Kidney (tissue), 14 donors: Measurements from ENCODE around the gene GBGT1. TPM values are rescaled to one million over a fixed set of nuclear protein-coding genes. Genes with fewer than 3 reads are reported as not detected.

Source experiments
- DNase-seq, 5 donors: peaks; one replicate each; pipeline ENCODE4 v3.0.0-alpha.2; 2013 to 2020
- FAIRE-seq: peaks from 2 replicates; lab custom pipeline; 2012; peaks lifted over from hg19 to GRCh38; lab: Jason Lieb, UNC
- H3K27ac ChIP-seq, 2 donors: one replicate each; pipeline ENCODE4 v1.7.0; 2013; ENCODE audit warnings: low read depth in 2 of 2, low read length in 2 of 2, inconsistent platforms in 1 of 2
- H3K27me3 ChIP-seq: one replicate; pipeline ENCODE4 v1.7.1; 2013; ENCODE audit warnings: low read length, inconsistent platforms; ENCODE audit not compliant: control insufficient read depth, insufficient read depth
- H3K36me3 ChIP-seq, 3 donors: one replicate each; pipeline versions ENCODE4 v1.7.0 to v1.7.1; 2013; ENCODE audit warnings: low read length in 3 of 3, control low read depth in 1 of 3, inconsistent platforms in 1 of 3; ENCODE audit not compliant: insufficient read depth in 3 of 3, control insufficient read depth in 2 of 3
- H3K4me1 ChIP-seq, 3 donors: one replicate each; pipeline versions ENCODE4 v1.7.0 to v1.7.1; 2013; ENCODE audit warnings: low read length in 3 of 3, inconsistent platforms in 1 of 3, low read depth in 1 of 3; ENCODE audit not compliant: control insufficient read depth in 2 of 3, insufficient read depth in 2 of 3
- H3K4me3 ChIP-seq, 3 donors: one replicate each; pipeline versions ENCODE4 v1.7.0 to v1.8.1; 2013; ENCODE audit warnings: low read length in 3 of 3, control low read depth in 1 of 3, inconsistent platforms in 1 of 3
- H3K9ac ChIP-seq, 3 donors: one replicate each; pipeline versions ENCODE4 v1.7.0 to v1.7.1; 2013; ENCODE audit warnings: low read length in 3 of 3, control low read depth in 1 of 3, inconsistent platforms in 1 of 3
- H3K9me3 ChIP-seq, 3 donors: one replicate each; pipeline versions ENCODE4 v1.7.0 to v1.7.1; 2013; ENCODE audit warnings: low read length in 3 of 3, control low read depth in 1 of 3, inconsistent platforms in 1 of 3; ENCODE audit not compliant: control insufficient read depth in 2 of 3, insufficient read depth in 1 of 3
- CTCF ChIP-seq: IDR thresholded peaks from 3 replicates; pipeline ENCODE4 v1.5.1; 2012; ENCODE audit warnings: mild to moderate bottlenecking, moderate library complexity, borderline replicate concordance; ENCODE audit not compliant: insufficient read depth; ENCODE audit errors: extremely low read depth
- intact Hi-C: fragments of 100-400 bp; cut with DNase I; formaldehyde crosslinking; loops from one replicate; pipeline ENCODE4 v1.11.1; 2022
- polyA plus RNA-seq: library from polyadenylated mRNA; stranded (reverse); fragments of 350-450 nt; fragmentation: Illumina TruSeq; extraction: RNeasy Lipid Tissue Mini Kit (QIAGEN cat#74804); gene quantifications from one replicate; pipeline ENCODE4 v1.2.3, GENCODE V29; 2014; ENCODE audit warnings: low read depth, low replicate concordance; ENCODE audit not compliant: insufficient read depth
- total RNA-seq: library from RNA; stranded (reverse); fragmentation: NEBNext Ultra II Directional; extraction: Animal tissue kit (Norgen Biotek cat#: 25700); gene quantifications from one replicate; pipeline ENCODE4 v1.2.1, GENCODE V29; 2021
- donor health status: control.
- donor health status: control.
- donor health status: control.
- donor health status: control.
- donor health status: control.
- donor health status: DM: yes; HTN: yes; CAD: no.
- donor health status: Normal renal cell carcinoma (clear cell type).

Gene GBGT1
- total and polyA plus RNA-seq, 2 donors from 2014 or later = 7.9 to 21.6 TPM

GRCh38 chr9:133121198-133121914 is 42.4 kb downstream of the GBGT1 start, which contains the start of gene RALGDS:
TSS of gene RALGDS (minus strand) at chr9:133121240. CDS start at chr9:133121154, 86 bp downstream.
- no peaks in the 10 kb centered on the region for H3K9me3 ChIP-seq
- peak within 1 kb of the TSS; percentile 16 to 74 (median 65) for H3K4me3 ChIP-seq
- H3K27me3 ChIP-seq = no peaks in the 10 kb centered on the region
- intact Hi-C loops = no loop called here
- no peak for FAIRE-seq
- H3K36me3 ChIP-seq = no peaks in the 10 kb centered on the region
- H3K9ac ChIP-seq = peak within 1 kb of the TSS in 2 of 3 donors; percentile 82 to 86
- TF ChIP-seq CTCF = no peak
- H3K4me1 ChIP-seq = peaks cover 0 to 40% (median 9%) of the 10 kb centered on the region in 3 donors
- H3K27ac ChIP-seq = peak within 1 kb of the TSS; percentile 83 to 92
- peak; percentile 87 to 96 (median 94) for DNase-seq

- no peaks in the 10 kb centered on the region for H3K36me3 ChIP-seq
- peak overlapping the region; percentile 16 to 74 (median 65) for H3K4me3 ChIP-seq
- H3K27ac ChIP-seq = peak overlapping the region; percentile 71 to 84
- intact Hi-C loops = no loop called here
- H3K9me3 ChIP-seq = no peaks in the 10 kb centered on the region
- H3K9ac ChIP-seq = peak overlapping the region in 2 of 3 donors; percentile 82 to 86
- FAIRE-seq = no peak
- H3K27me3 ChIP-seq = no peaks in the 10 kb centered on the region
- TF ChIP-seq CTCF = no peak
- DNase-seq = peak in 3 of 5 donors; percentile 26 to 76 (median 49)
- peaks cover 0 to 37% (median 8%) of the 10 kb centered on the region in 3 donors for H3K4me1 ChIP-seq
Measured at GRCh38 chr9:133120501-133121197, 43.1 kb downstream of the GBGT1 start.

- Histone ChIP-seq H3K9ac (peak overlapping the region in 2 of 3 donors; percentile 20 to 86), H3K27ac (peak overlapping the region; percentile 83 to 84), H3K4me1 (peaks cover 0 to 38% (median 8%) of the 10 kb centered on the region in 3 donors), H3K9me3 (no peaks in the 10 kb centered on the region), H3K36me3 (no peaks in the 10 kb centered on the region), H3K27me3 (no peaks in the 10 kb centered on the region), H3K4me3 (peak overlapping the region in 2 of 3 donors; percentile 65 to 74)
- DNase-seq = peak in 2 of 5 donors; percentile 77 to 80
- no peak for TF ChIP-seq CTCF
- intact Hi-C loops = no loop called here
- no peak for FAIRE-seq
Measured at GRCh38 chr9:133119846-133120500, 43.7 kb downstream of the GBGT1 start.
